HG03342 (cell line): ENCODE measurements around the gene DMRT2.

Experiments
- ATAC-seq: cut with Tn5 transposase; IDR thresholded peaks from one replicate; pipeline ENCODE4 v1.9.1; 2021; ENCODE audit warnings: mild to moderate bottlenecking, moderate library complexity; ENCODE audit not compliant: unreplicated experiment

The DMRT2 gene

DNA sequence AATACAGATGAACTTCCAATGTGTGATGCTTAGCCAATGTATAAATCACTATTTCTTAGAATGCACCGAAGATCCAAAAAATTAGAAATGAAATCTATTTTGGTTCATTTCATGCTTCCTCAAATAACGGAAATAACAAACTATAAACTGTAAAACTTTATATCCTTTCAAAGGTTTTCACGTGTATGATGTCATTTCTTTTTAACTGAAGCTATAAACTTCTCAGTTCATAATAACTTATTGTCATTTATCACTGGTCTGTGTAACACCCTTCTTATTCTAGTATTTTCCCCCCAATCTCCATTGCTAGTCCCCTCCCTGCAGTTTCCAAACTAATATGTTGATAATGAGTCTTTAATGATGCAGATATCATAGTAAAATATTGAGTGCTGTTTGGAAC lies 36.4 kb downstream of the DMRT2 start:
- ATAC-seq: no peak

DNA sequence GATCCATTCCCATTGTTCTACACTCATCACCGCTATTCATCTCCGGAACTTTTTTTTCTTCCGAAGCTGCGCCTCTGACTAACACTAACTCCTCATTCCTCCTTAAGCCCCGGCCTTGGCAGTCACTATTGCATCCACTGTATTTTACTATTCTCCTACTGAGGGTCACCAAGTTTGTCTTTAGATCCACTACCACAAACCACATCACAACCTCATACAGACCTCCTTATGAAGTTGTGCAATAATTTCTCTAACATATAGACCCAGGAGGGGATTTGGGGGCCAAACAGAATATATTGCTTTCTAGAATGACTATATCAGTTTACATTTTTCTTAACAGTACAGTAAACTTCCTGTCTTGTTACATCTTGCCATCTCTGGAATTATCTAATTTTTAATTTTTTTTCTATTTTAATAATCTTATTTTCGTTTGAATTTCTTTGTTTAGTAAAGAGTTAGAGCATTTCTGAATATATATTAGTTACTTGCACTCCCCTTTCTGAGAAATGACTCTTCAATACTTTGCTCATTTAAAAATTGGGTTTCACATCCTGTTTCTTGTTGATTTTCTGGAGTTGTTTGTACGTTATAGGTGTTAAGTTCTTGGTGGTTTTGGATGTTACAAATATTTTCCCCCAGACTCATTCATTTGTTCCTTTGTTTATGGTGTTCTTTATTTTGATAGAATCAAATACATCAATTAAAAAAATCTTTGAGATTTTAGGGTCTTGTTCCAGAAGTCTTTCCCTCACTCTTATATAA lies 37.1 kb downstream of the DMRT2 start:
- ATAC-seq: no peak

DNA sequence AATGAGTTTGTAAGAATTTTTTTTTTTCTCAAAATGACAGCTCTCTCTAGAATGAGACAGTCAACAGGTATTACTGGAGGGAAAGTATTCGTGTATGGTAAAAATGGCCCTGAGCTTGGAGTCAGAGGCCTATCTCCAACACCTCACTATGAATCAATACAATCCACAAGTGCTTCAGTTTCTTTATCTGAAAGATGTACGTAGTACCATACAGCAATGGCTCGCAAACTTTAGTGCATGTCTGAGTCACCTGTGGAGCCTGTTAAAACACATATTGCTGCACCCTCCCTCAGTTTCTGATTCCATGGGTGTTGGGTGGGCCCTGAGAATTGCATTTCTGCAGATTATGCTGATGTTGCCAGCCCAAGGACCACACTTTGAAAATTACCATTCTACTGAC lies 44.6 kb downstream of the DMRT2 start:
- ATAC-seq: no peak

DNA sequence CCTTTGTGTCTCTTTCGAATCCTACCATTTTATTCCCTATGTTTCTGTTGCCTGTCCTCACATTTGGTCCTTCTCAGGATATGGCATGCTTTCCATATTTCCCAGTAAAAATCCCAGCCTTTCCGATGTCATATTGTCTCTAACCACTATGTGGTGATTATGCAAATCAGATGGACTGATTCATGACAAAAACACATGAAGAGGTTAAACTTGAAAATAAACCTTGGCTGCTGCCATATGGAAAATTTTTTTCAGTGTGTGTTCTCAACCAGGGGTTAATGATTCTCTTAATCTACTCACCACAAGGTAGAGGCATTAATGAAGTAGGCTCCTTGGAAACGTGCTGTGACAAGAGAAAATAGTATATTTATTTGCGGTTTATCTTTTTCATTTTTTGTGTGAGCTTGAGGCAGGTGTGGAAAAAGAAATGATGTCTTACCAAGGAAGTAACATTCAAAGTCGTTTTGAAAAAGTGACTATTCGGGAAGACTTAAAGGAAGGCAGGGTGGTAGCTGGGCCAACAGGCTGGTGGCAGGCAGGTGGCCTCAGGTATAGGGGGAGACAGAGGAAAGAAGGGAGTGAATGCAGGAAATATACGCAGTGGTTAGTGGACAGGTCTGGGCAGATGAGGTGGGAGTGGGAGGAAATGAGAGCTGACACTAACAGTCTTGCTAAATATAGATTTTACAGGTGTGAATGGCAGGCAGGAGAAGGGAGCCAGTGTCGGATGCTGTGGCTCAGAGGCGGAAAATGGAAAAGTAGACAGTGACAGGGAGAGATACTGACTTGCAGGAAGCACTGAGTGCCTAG lies 46.2 kb downstream of the DMRT2 start:
- ATAC-seq: no peak

DNA sequence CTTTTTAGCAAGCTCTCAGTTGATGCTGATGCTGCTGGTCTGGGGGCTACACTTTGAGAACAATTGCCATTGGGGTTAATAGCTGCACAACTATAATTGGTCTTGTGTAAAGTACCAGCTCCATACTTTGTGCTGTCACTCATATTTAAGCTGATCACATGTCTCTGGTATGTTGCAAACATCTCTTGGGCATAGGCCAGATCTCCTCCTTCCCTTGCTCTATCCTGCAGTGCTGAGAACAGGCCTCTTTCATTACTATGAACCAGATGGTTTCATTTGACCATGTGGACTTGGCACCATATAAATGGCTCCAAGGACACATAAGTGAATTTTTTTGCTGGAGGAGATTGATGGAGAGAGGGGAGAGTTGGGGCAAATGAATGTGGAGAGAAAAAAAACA lies 48.4 kb downstream of the DMRT2 start:
- no peak for ATAC-seq

DNA sequence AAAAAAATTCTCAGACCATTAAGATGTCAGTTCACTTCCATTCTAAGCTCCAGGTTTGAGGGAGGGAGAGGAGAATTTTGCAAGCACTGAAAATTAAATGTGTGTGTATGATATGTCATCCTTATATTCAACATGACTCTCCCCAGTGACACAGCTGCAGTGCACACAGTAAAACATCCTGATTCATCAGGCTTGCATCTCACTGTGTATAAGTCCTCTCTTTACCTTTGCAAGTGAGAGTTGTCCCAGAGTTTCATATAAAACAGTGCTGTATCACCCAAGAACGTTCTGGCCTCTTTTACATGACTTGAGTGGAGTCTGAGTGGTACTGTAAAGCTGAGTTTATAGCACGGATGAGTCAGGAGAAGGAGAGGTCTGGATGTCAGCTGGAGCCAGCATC lies 50.0 kb downstream of the DMRT2 start:
- ATAC-seq: no peak

DNA sequence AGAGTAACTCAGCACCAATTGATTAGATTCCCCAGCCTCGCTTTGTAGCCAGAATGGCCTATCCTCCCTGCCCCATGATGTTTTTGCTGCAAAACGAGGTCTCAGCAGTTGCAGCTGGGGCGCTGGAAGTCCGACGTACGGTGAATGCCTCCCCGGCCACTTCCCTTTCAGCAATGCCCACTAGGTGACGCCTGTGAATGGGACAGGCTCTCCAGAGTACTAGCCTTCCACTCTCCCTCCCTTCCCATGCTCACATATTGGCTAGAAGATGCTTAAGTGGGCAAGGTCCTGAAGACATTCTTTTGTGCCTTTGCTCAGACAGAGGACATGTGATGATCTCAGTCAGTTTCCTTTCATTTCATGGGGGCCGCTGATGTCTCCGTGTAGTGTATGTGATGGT lies 50.8 kb downstream of the DMRT2 start:
- no peak for ATAC-seq

DNA sequence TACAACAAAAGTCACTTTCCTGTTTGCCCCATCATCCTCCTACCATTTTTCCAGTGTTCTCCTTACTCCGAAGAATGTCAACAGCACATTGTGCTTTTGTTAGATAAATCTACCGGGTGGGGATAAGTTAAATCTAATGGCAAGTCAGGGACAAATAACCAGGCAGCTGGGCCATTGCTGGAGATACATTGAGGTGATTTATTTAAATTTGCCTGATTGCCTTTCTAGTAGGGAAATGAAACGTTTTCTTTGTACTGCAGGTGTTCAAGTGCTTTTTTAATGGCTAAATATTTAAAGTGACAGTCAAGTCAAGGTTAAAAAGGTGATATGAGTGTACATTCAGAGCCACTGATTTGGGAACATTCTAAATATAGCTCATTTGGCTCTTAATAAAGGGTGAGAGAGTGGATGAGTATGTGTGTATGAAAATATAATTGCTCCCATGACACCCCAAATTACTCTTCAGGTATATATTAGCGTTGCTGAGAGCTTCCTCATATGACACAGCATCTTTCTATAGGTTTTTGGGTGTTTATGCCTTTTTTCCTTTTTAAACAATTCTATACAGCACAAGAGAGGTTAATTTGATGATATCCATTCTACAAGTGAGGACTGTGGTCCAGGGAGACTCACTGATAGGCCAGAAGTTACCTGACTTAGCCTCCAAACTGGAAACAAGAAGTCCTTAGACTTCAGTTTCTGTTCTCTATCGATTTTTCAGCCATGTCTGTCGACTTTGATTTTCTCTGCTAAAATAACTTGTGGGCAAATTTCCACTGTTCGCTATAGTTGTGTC lies 51.9 kb downstream of the DMRT2 start:
- no peak for ATAC-seq

DNA sequence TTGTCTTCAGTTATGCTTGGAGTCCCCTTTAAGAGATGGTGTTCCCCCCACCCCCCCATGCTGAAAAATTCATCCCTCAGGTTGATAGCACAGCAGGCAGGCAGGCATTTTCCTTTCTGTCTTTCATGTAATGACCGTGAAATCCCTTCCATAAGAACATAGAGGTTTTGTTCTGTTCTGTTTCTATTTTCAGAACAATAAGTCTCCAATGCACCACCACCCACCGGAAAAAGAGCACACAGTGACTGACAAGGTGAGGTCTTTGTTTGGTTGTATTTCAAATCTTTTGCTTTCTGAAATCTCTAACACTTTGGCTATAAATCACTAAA lies 52.4 kb downstream of the DMRT2 start:
- no peak for ATAC-seq
